Myocyte (in vitro differentiated cells): ENCODE data around the gene STK32B. TPM values are rescaled to one million over a fixed set of nuclear protein-coding genes. Genes with fewer than 3 reads are reported as not detected.
A peak's percentile ranks its signal among the peaks of the same experiment; 100 is the strongest.

Source experiments
- DNase-seq: peaks from one replicate; pipeline ENCODE4 v3.0.0-alpha.2; 2012; ENCODE audit warnings: low read depth
- total RNA-seq: library from RNA; depleted of rRNA; stranded (reverse); fragments of >200 nt; gene quantifications from 2 replicates; pipeline ENCODE4 v1.2.3, GENCODE V29; 2014

Gene STK32B
- total RNA-seq, 1 donor from 2014 or later = 0.29 TPM

DNA sequence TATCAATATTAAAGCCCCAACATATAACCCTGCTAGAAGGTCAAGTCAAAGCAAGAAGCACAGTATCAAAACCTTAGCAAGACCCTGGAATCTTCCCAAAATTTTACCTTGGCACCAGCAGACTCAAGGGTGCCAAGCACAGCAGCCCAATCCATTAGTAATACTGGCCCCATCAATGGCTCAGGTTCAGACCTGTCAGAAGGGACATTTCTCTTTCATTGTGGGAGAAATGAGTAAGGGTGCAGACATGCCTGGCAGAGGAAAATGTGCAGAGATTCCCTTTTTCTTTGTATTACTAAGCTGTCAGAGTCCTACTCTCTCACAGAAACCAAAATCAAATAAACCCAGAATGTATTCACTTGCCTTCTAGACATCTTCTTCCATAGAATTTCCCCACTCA is 453.2 kb downstream of the STK32B start:
- DNase-seq = no peak

GRCh38 chr4:5510504-5510903 is 459.2 kb downstream of the STK32B start:
- DNase-seq = peak; percentile 24

- DNase-seq = no peak
Observed at GRCh38 chr4:5511791-5512190, 460.5 kb downstream of the STK32B start.

- DNase-seq = no peak
Observed at GRCh38 chr4:5515646-5516045, 464.4 kb downstream of the STK32B start.

GRCh38 chr4:5517372-5517771 is 466.1 kb downstream of the STK32B start:
- DNase-seq = no peak

DNA sequence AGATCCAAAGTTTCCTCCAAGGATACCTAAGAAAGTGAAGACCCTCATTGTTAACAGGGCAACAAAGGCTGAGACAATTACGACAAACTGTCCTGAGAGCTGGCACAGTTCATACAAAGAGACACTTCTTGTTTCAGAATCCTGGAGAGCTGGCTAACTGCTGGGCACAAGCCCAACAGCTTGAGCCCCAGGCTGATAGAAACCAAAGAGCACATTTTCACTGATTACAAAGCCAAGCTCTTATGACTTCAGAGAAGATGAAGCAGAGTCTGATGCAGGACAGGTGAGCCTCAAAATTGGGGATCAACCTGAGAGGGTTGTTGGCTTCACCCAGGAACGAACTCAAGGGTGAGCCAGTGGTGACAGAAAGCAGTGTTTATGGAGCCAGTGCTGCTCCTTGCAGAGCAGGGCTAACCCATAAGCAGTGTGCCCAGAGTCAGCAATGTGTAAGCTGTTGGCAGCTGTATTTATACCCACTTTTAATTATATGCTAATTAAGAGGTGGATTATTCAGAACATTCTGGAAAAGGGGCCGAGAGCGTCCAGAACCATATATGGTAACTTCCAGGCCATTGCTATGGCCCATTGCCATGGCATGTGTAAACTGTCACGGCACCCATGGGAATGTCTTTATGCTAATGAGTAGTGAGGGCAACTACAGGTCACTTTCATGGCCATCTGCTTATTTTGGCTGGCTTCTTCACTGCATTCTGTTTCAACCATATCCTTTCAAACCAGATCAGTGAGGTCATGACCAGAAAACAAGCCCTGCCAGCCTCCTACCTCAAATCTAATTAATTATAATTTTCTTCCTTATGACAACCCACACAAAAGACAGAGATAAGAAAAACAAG is 473.4 kb downstream of the STK32B start:
- peak; percentile 90 for DNase-seq

DNA sequence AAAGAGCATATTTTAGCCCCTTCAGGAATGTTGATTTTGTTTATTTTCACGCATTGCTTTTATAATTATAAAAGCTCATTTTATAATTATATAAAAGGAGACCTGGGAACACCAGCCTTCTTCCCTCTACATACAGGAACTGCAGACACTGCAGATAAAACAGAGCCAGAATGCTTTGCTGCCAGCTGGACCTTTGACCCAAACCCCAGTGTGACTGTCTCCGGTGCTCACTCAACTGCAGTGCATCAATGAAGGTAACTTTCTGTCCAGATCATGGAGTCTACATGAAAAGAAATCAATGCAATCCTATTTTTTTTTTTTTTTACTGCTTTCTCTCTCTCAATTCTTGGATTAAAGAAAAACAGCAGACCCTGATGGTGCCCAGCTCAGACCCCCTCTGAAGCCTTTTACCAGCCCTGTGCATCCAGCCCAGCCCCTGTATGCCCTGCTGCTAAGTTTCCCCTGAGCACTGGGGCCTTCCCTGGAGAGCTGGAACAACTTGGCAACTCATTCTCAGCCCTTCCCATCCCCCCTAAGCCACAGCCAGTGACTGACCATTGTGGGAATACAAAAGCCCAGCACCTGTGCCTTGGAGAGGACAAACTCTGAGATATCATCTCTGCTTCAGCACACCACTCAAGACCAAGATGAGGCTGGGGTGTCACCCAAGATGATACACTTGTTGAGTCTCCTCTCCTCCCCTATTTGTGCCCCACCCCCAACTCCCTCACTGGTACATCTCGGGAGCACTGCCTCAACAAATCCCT is 475.0 kb downstream of the STK32B start:
- DNase-seq = peak; percentile 91

DNA sequence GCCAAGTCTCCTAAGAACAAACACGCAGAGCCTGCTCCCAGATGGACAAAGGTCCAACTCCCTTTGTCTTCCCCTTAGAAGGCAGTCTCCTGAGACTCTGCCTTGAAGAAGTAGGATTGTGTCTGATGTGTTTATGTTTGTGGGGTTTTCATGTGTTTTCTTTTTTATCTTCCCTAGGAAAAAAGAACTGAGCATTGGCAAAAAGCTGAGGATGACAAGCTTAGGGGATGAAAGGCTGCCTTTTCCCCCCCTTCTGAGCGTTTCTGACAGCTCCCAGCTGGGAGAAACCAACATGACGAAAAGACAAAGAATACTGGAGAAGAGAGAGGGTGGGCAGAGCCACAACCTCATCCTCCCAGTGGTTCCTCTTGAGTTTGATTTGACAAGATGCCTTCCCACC is 475.9 kb downstream of the STK32B start:
- DNase-seq = no peak

DNA sequence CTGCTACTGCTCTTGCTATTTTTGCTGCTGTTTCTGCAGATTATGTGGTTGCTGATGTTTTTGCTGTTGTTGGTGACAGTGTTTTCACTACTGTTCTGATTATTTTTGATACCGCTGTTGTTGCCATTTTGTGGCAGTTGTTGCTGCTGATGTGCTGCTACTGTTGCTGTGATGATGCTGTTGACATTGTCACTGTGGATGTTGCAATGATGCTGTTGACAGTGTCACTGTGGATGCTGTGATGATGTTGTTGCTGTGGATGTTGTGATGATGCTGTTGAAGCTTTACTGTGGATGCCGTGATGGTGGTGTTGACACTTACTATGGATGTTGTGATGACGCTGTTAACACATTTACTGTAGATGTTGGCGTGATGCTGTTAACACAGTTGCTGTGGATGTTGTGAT is 476.8 kb downstream of the STK32B start:
- no peak for DNase-seq

DNA sequence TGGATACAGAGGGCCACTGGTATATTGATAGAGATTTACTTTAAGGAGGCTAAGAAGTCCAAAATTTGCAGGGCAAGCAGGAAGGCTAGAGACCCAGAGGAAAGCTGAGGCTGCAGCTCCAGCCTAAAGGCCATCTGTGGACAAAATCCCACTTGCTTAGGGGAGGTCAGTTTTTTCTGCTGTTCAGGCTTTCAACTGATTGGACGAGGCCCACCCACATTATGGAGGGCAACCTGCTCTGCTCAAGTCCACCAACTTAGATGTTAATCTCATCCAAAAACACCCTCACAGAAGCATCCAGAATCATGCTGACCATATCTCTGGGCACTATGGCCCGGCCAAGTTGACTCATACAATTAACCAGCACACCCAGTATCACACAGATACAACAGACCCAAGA is 480.8 kb downstream of the STK32B start:
- DNase-seq = no peak

DNA sequence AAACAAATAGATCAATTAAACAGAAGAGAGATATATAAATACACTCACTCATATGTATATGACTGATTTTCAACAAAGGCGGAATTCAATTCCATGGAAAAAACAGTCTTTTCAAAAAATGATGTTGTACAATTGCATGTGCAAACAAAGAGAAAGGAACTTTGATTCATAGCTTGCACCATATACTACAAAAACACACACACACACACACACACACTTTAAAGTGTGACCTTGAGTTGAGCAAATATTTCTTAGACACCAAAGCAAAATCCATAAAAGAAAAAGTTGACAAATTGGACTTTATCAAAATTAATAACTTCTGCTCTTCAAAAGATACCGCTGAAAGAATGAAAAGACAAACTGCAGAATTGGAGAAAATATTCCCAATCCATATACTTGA is 488.3 kb downstream of the STK32B start:
- no peak for DNase-seq

- DNase-seq = no peak
Observed at GRCh38 chr4:5541169-5541568, 489.9 kb downstream of the STK32B start.

DNA sequence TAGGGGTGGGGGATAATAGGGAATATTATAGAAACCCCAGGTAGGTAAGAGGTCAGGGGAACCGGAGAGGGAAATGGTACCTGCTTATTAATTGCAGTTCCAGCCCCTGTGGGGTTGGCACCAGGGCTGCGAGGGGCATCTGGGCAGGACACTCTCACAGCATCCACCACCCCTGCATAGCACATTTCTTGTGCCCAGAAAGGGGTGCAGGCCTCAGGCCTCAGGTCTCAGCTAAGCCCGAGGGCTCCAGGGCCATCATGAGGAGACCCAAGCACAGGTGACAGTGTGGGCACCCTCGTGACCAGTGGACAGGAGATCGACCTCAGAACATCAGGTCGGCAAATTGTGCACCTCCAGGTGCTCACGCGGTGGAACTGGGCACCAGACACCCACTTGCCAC is 492.4 kb downstream of the STK32B start:
- no peak for DNase-seq

GRCh38 chr4:5544762-5545161 is 493.5 kb downstream of the STK32B start:
- no peak for DNase-seq

DNA sequence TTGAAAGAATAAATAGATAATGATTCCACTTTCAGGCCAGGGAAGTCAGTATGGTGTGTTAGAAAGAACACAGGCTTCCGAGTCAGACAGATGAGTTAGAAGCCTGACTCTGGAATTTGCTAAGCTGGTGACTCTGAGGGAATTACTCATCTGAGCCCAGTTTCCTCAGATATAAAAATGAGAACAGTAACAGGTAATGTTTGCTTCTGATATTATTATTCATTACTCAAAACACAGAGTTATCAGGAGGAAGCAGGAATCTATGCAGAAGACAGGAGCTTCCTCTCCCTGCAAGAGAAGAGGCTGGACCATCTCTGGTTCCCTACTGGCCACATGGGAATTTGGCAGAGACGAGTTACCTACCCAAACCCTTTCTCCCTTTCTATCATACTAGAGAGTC is 494.0 kb downstream of the STK32B start:
- DNase-seq = no peak

DNA sequence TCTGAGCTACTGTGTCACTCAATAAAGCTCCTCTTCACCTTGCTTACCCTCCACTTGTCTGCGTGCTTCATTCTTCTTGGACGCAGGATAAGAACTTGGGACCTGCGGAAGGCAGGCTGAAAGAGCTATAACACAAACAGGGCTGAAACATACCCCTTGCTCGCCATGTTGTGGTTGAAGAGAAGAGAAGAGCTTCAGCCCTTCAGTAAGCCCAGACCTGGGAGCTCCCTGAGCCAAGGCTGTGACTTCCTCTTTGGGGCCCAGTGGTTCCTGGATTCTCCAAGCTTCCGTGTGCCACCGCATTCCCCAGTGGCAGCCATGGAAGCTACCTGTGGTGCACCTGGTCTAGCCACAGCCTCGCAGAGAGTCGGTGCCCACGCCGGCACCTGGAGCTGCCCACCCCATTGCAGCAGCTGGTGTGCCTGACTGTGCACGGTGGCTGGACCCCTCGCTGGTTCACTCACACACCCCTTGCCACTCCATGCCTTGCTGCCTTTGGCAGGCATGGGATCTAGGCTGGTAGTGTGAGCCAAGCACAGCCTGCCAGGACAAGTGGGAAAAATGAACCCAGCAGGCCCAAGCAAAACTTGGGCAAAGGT is 496.5 kb downstream of the STK32B start:
- no peak for DNase-seq

Other genes with a start within 250 kb of the STK32B start
- 13.5 and 15.1 TPM in 2 replicates for gene MSX1, start 191.8 kb upstream of the STK32B start, total RNA-seq
- gene CYTL1, start 32.0 kb upstream of the STK32B start, total RNA-seq = not detected in 2 replicates